K562 (cell line): ENCODE measurements around the gene LLGL1. TPM values are rescaled to one million over a fixed set of nuclear protein-coding genes. Genes with fewer than 3 reads are reported as not detected.

ENCODE experiments used
- CBFA2T2 ChIP-seq: fragments of 450-650 bp; conservative IDR thresholded peaks from 2 replicates; pipeline ENCODE4 v1.6.1; 2017; ENCODE audit warnings: mild to moderate bottlenecking
- CREB3L1 ChIP-seq: fragments of 450-650 bp; IDR thresholded peaks from 2 replicates; pipeline ENCODE4 v1.6.1; 2014; ENCODE audit warnings: low read depth, mild to moderate bottlenecking, moderate library complexity, borderline replicate concordance
- CREM ChIP-seq: IDR thresholded peaks from 2 replicates; pipeline ENCODE4 v1.6.1; 2014; ENCODE audit warnings: antibody characterized with exemption, low read depth
- HNRNPLL ChIP-seq: fragments of 200-400 bp; formaldehyde crosslinking; IDR thresholded peaks from 2 replicates; pipeline ENCODE4 v1.6.1; 2017; ENCODE audit warnings: low read length, low read depth, mild to moderate bottlenecking; ENCODE audit not compliant: poor library complexity, severe bottlenecking
- MYC ChIP-seq, 2 experiments: fragments of 250-450 bp in 1 of 2; sonication (Bioruptor Pico) in 1 of 2; IDR thresholded peaks; 2 replicates each; pipeline versions ENCODE4 v1.5.1 to v1.6.1; 2012 to 2021; ENCODE audit warnings: low read depth in 2 of 2, borderline replicate concordance in 1 of 2, improper control_type of control experiment in 1 of 2, low read length in 1 of 2, mild to moderate bottlenecking in 1 of 2, moderate library complexity in 1 of 2
- NR2C2 ChIP-seq, 2 experiments: fragments of 200-800 bp in 1 of 2; sonication (Bioruptor generic) in 1 of 2; sonication (generic) in 1 of 2; formaldehyde crosslinking in 1 of 2; IDR thresholded peaks; 2 replicates each; pipeline versions ENCODE4 v1.6.1 to v1.8.0; 2016 to 2022; ENCODE audit warnings: mild to moderate bottlenecking in 1 of 2, missing compliant biosample characterization in 1 of 2, missing genetic modification characterization in 1 of 2, missing genetic modification reagents in 1 of 2
- NRF1 ChIP-seq, 2 experiments: fragments of 450-650 bp; IDR thresholded peaks in 1 of 2; conservative IDR thresholded peaks in 1 of 2; 2 replicates each; pipeline ENCODE4 v1.6.1; 2014; ENCODE audit warnings: mild to moderate bottlenecking in 2 of 2
- RB1 ChIP-seq: fragments of 450-650 bp; IDR thresholded peaks from 2 replicates; pipeline ENCODE4 v1.6.1; 2017; ENCODE audit warnings: low read depth, mild to moderate bottlenecking
- RBFOX2 ChIP-seq: fragments of 200-400 bp; formaldehyde crosslinking; IDR thresholded peaks from 2 replicates; pipeline ENCODE4 v1.6.1; 2017; ENCODE audit warnings: low read depth, mild to moderate bottlenecking, low read length, moderate library complexity
- RBM39 ChIP-seq: fragments of 200-400 bp; formaldehyde crosslinking; optimal IDR thresholded peaks from 2 replicates; pipeline ENCODE3; 2018; ENCODE audit warnings: low read depth, low read length
- SAP30 ChIP-seq: fragments of 200-600 bp; sonication (generic); IDR thresholded peaks from 2 replicates; pipeline ENCODE4 v1.6.1; 2012; ENCODE audit warnings: borderline replicate concordance, low read depth, mild to moderate bottlenecking, moderate library complexity, low read length, control low read depth, inconsistent platforms; ENCODE audit not compliant: insufficient read depth, poor library complexity, severe bottlenecking
- SETDB1 ChIP-seq: IDR thresholded peaks from one replicate; pipeline ENCODE4 v1.6.1; 2012; ENCODE audit warnings: low read length, control low read depth, inconsistent platforms
- SIN3A ChIP-seq, 2 experiments: fragments of 150-350 bp in 1 of 2; IDR thresholded peaks; 2 replicates each; pipeline ENCODE4 v1.6.1; 2011 to 2016; ENCODE audit warnings: borderline replicate concordance in 2 of 2, low read depth in 2 of 2, low read length in 2 of 2, mild to moderate bottlenecking in 2 of 2, moderate library complexity in 2 of 2; ENCODE audit not compliant: control insufficient read depth in 1 of 2
- SMAD4 ChIP-seq: fragments of 250-450 bp; sonication (Bioruptor Pico); conservative IDR thresholded peaks from 2 replicates; pipeline ENCODE4 v1.8.0; 2021; ENCODE audit warnings: inconsistent platforms, mild to moderate bottlenecking, moderate library complexity
- SP1 ChIP-seq: sonication (generic); formaldehyde crosslinking; IDR thresholded peaks from 2 replicates; pipeline ENCODE4 v1.8.1; 2022; ENCODE audit warnings: mild to moderate bottlenecking, missing genetic modification reagents
- ZBTB34 ChIP-seq: fragments of 250-450 bp; sonication (Bioruptor Pico); IDR thresholded peaks from 2 replicates; pipeline ENCODE4 v1.8.0; 2021; ENCODE audit warnings: mild to moderate bottlenecking, moderate library complexity
- ZNF740 ChIP-seq, 3 experiments: fragments of 200-800 bp in 1 of 3; sonication (Bioruptor generic) in 1 of 3; sonication (generic) in 1 of 3; formaldehyde crosslinking in 1 of 3; IDR thresholded peaks; 2 replicates each; pipeline versions ENCODE4 v1.6.1 to v1.8.0; 2016 to 2022; ENCODE audit warnings: mild to moderate bottlenecking in 2 of 3, missing compliant biosample characterization in 2 of 3, missing genetic modification characterization in 2 of 3, missing genetic modification reagents in 1 of 3
- ZSCAN29 ChIP-seq: fragments of 450-650 bp; IDR thresholded peaks from 2 replicates; pipeline ENCODE4 v1.6.1; 2017
- polyA plus RNA-seq, 8 experiments: library from polyadenylated mRNA; depleted of rRNA in 4 of 8; stranded (reverse) in 5 of 8; unstranded in 3 of 8; fragments of >200 nt; fragmentation: Nextera tagmentation in 2 of 8; fragmentation: Illumina TruSeq in 1 of 8; extraction: Ambion mirVana in 2 of 8; extraction: Trizol in 1 of 8; gene quantifications; 2 replicates each; pipeline versions ENCODE4 v1.2.1 to v1.2.3, GENCODE V29; 2011 to 2014; ENCODE audit warnings: inconsistent platforms in 1 of 8, missing spikeins in 1 of 8
- total RNA-seq, 7 experiments: library from RNA; depleted of rRNA in 6 of 7; stranded (reverse); fragments of >200 nt in 6 of 7; fragmentation: Illumina TruSeq in 2 of 7; extraction: Trizol in 2 of 7; gene quantifications; 2 replicates each; pipeline versions ENCODE4 v1.2.1 to v1.2.3, GENCODE V29; 2011 to 2021; ENCODE audit warnings: low replicate concordance in 1 of 7

Gene LLGL1
- total and polyA plus RNA-seq, 9 of the 15 experiments (the other 6 are each of a cell fraction or from before 2014, with no cell fraction given), result 0.11 to 12.9 (median 5.3) TPM; not detected in 1

GRCh38 chr17:18258356-18259038, 33.1 kb downstream of the LLGL1 start, which contains the start of gene FLII (continued):
- no peak for TF ChIP-seq ZBTB34 (CRISPR knock-in tag)
- TF ChIP-seq MYC (IDR thresholded peaks at IDR 0.05; ENCODE audit: low read depth, low read length), result peak; percentile 27; the same call in 1 of the 2 replicates
- TF ChIP-seq MYC (CRISPR knock-in tag; IDR thresholded peaks at IDR 0.05; ENCODE audit: borderline replicate concordance, low read depth), result no peak
- TF ChIP-seq SIN3A (IDR thresholded peaks at IDR 0.05; ENCODE audit: borderline replicate concordance in 2 of 2, control insufficient read depth in 1 of 2, low read depth in 2 of 2, low read length in 2 of 2), result peak in 1 of 2 experiments; percentile 18; a peak in 1 of 4 replicates
- peak; percentile 71 for TF ChIP-seq RBFOX2
- TF ChIP-seq RBM39, result no peak
- TF ChIP-seq CBFA2T2, result no peak
- peak; percentile 30; the same call in 1 of the 2 replicates for TF ChIP-seq RB1
- peak; percentile 55; the same call in 1 of the 2 replicates for TF ChIP-seq SP1 (CRISPR knock-in tag)
- TF ChIP-seq ZNF740 (CRISPR knock-in tag; IDR thresholded peaks at IDR 0.05), result peak; percentile 80
- TF ChIP-seq ZNF740 (tag; IDR thresholded peaks at IDR 0.05), result peak in 1 of 2 experiments; percentile 59; a peak in 1 of 4 replicates
- peak; percentile 66 for TF ChIP-seq HNRNPLL
- no peak for TF ChIP-seq ZSCAN29
- TF ChIP-seq CREB3L1, result peak; percentile 22; the same call in 1 of the 2 replicates
- no peak for TF ChIP-seq SETDB1
- TF ChIP-seq SMAD4, result peak; percentile 17; the same call in 1 of the 2 replicates
- TF ChIP-seq SAP30, result peak; percentile 58
- TF ChIP-seq NR2C2 (CRISPR knock-in tag; IDR thresholded peaks at IDR 0.05), result no peak
- 0 out of 2 replicates have a peak, but pooled peaks have one; percentile 40 for TF ChIP-seq NR2C2 (tag; IDR thresholded peaks at IDR 0.05)
- peak in 1 of 2 experiments; percentile 41; a peak in 3 of 4 replicates for TF ChIP-seq NRF1 (conservative IDR thresholded peaks at IDR 0.05 in 1 of 2, IDR thresholded peaks at IDR 0.05 in 1 of 2)
- TF ChIP-seq CREM, result no peak
